Activated CD8-positive, alpha-beta memory T cell treated with anti-CD3 and anti-CD28 coated beads, Interleukin-2, amount 50 U/mL, for 48 hours (primary cell): ENCODE results near the gene SIRT6.
"Not testable (repeated sequence)": the region's sequence is repeated elsewhere in the genome, so short reads cannot be mapped to it uniquely, and the experiment has no call there.

Experiments
- DNase-seq: peaks from one replicate; pipeline ENCODE4 v3.0.0-alpha.2; 2020

SIRT6 gene

GRCh38 chr19:4173479-4174212, 8.7 kb downstream of the SIRT6 start:
- DNase-seq, result no peak

GRCh38 chr19:4172861-4173473, 9.4 kb downstream of the SIRT6 start:
- DNase-seq, result peak; percentile 90

GRCh38 chr19:4171676-4172075, 10.7 kb downstream of the SIRT6 start:
- no peak for DNase-seq

- no peak for DNase-seq
These were observed 18.1 kb downstream of the SIRT6 start for GRCh38 chr19:4164262-4164661.

- no peak for DNase-seq
These were observed 20.8 kb downstream of the SIRT6 start for GRCh38 chr19:4161415-4162077.

GRCh38 chr19:4157971-4158370, 24.4 kb downstream of the SIRT6 start:
- not testable (repeated sequence) for DNase-seq

- DNase-seq, result no peak
These were observed 25.2 kb downstream of the SIRT6 start for GRCh38 chr19:4157164-4157563.

GRCh38 chr19:4154571-4155312, 27.6 kb downstream of the SIRT6 start:
- DNase-seq, result no peak

- no peak for DNase-seq
These were observed 29.9 kb downstream of the SIRT6 start for GRCh38 chr19:4152241-4152998.

- no peak for DNase-seq
These were observed 30.7 kb downstream of the SIRT6 start for GRCh38 chr19:4151623-4152022.

- DNase-seq, result no peak
These were observed 32.7 kb downstream of the SIRT6 start for GRCh38 chr19:4149518-4150288.

- no peak for DNase-seq
These were observed 37.6 kb downstream of the SIRT6 start for GRCh38 chr19:4144666-4145249.

- not testable (repeated sequence) for DNase-seq
These were observed 39.4 kb downstream of the SIRT6 start for GRCh38 chr19:4142916-4143315.

GRCh38 chr19:4140237-4140711, 42.1 kb downstream of the SIRT6 start:
- peak; percentile 65 for DNase-seq

- peak; percentile 99 for DNase-seq
These were observed 42.6 kb downstream of the SIRT6 start for GRCh38 chr19:4139614-4140236.

- no peak for DNase-seq
These were observed 43.9 kb downstream of the SIRT6 start for GRCh38 chr19:4138445-4138844.

GRCh38 chr19:4136680-4137088, 45.7 kb downstream of the SIRT6 start:
- no peak for DNase-seq

- DNase-seq, result not testable (repeated sequence)
These were observed 47.0 kb downstream of the SIRT6 start for GRCh38 chr19:4135386-4135785.

GRCh38 chr19:4134351-4134750, 48.0 kb downstream of the SIRT6 start:
- no peak for DNase-seq

GRCh38 chr19:4130744-4131438, 51.5 kb downstream of the SIRT6 start:
- no peak for DNase-seq
